HepG2 (cell line): ENCODE data around the gene TRAF4. TPM values are rescaled to one million over a fixed set of nuclear protein-coding genes. Genes with fewer than 3 reads are reported as not detected.

Experiments
- ATF7-NPFF ChIP-seq: sonication (generic); formaldehyde crosslinking; IDR thresholded peaks from 2 replicates; pipeline ENCODE4 v1.8.1; 2023; ENCODE audit warnings: mild to moderate bottlenecking, low read depth, missing genetic modification reagents, moderate library complexity
- BORCS8-MEF2B ChIP-seq: sonication (generic); formaldehyde crosslinking; IDR thresholded peaks from 2 replicates; pipeline ENCODE4 v1.8.0; 2022; ENCODE audit warnings: mild to moderate bottlenecking, missing genetic modification reagents
- DPF2 ChIP-seq: sonication (generic); formaldehyde crosslinking; IDR thresholded peaks from 2 replicates; pipeline ENCODE4 v1.4.0; 2020; ENCODE audit warnings: mild to moderate bottlenecking, low read depth, missing genetic modification reagents, borderline replicate concordance
- FOXK2 ChIP-seq: fragments of 450-650 bp; IDR thresholded peaks from 2 replicates; pipeline ENCODE4 v1.6.1; 2016
- MAFK ChIP-seq, 2 experiments: IDR thresholded peaks in 1 of 2; conservative IDR thresholded peaks in 1 of 2; 2 replicates each; pipeline ENCODE4 v1.6.1; 2011; ENCODE audit warnings: improper control_type of control experiment in 2 of 2, low read length in 2 of 2
- NCOA5 ChIP-seq: sonication (generic); formaldehyde crosslinking; IDR thresholded peaks from 2 replicates; pipeline ENCODE4 v1.4.0; 2020; ENCODE audit warnings: missing genetic modification reagents
- PPARG ChIP-seq: conservative IDR thresholded peaks from 2 replicates; pipeline ENCODE4 v1.6.1; 2016; ENCODE audit warnings: missing biosample characterization, missing genetic modification reagents
- THYN1 ChIP-seq: sonication (generic); formaldehyde crosslinking; IDR thresholded peaks from 2 replicates; pipeline ENCODE4 v1.8.1; 2023; ENCODE audit warnings: low read depth, mild to moderate bottlenecking, moderate library complexity, missing genetic modification reagents, borderline replicate concordance
- U2AF1 ChIP-seq: fragments of 200-400 bp; formaldehyde crosslinking; optimal IDR thresholded peaks from 2 replicates; pipeline ENCODE3; 2017; ENCODE audit warnings: mild to moderate bottlenecking, low read depth, low read length
- ZFP62 ChIP-seq: sonication (generic); formaldehyde crosslinking; IDR thresholded peaks from 2 replicates; pipeline ENCODE4 v1.4.0; 2020; ENCODE audit warnings: missing genetic modification reagents
- ZFY ChIP-seq: sonication (generic); formaldehyde crosslinking; IDR thresholded peaks from 2 replicates; pipeline ENCODE4 v1.4.0; 2020; ENCODE audit warnings: missing genetic modification reagents
- ZNF160 ChIP-seq: sonication (generic); formaldehyde crosslinking; IDR thresholded peaks from 2 replicates; pipeline ENCODE4 v1.8.0; 2022; ENCODE audit warnings: mild to moderate bottlenecking, inconsistent platforms, missing genetic modification reagents
- ZNF230 ChIP-seq: sonication (generic); formaldehyde crosslinking; IDR thresholded peaks from 2 replicates; pipeline ENCODE4 v1.4.0; 2020; ENCODE audit warnings: mild to moderate bottlenecking, missing genetic modification reagents
- ZNF232 ChIP-seq: sonication (generic); formaldehyde crosslinking; IDR thresholded peaks from 2 replicates; pipeline ENCODE4 v1.4.0; 2020; ENCODE audit warnings: missing genetic modification reagents, borderline replicate concordance
- ZNF282 ChIP-seq: fragments of 450-650 bp; IDR thresholded peaks from 2 replicates; pipeline ENCODE4 v1.6.1; 2018; ENCODE audit not compliant: partially characterized antibody
- ZNF33A ChIP-seq: sonication (generic); formaldehyde crosslinking; IDR thresholded peaks from 2 replicates; pipeline ENCODE4 v1.5.1; 2020; ENCODE audit warnings: missing genetic modification reagents, mild to moderate bottlenecking, moderate library complexity, borderline replicate concordance
- ZNF468 ChIP-seq: sonication (generic); formaldehyde crosslinking; IDR thresholded peaks from 2 replicates; pipeline ENCODE4 v1.8.0; 2022; ENCODE audit warnings: mild to moderate bottlenecking, moderate library complexity, missing genetic modification reagents
- ZNF724P ChIP-seq: sonication (generic); formaldehyde crosslinking; IDR thresholded peaks from 2 replicates; pipeline ENCODE4 v1.8.0; 2022; ENCODE audit warnings: missing genetic modification reagents, borderline replicate concordance
- ZNF747 ChIP-seq: sonication (generic); formaldehyde crosslinking; IDR thresholded peaks from 2 replicates; pipeline ENCODE4 v1.8.1; 2023; ENCODE audit warnings: missing genetic modification reagents, mild to moderate bottlenecking, borderline replicate concordance
- ZNF788 ChIP-seq: sonication (generic); formaldehyde crosslinking; IDR thresholded peaks from 2 replicates; pipeline ENCODE4 v1.5.0; 2020; ENCODE audit warnings: mild to moderate bottlenecking, missing genetic modification reagents, borderline replicate concordance
- polyA plus RNA-seq, 8 experiments: library from polyadenylated mRNA; depleted of rRNA in 3 of 8; stranded (reverse) in 7 of 8; unstranded in 1 of 8; fragments of >200 nt; fragmentation: Illumina TruSeq in 4 of 8; extraction: Trizol in 4 of 8; gene quantifications; 2 replicates each; pipeline versions ENCODE4 v1.2.1 to v1.2.3, GENCODE V29; 2011 to 2016; ENCODE audit warnings: low read depth in 4 of 8, missing spikeins in 1 of 8, mixed read lengths in 1 of 8; ENCODE audit not compliant: insufficient read depth in 1 of 8
- total RNA-seq, 5 experiments: library from RNA; depleted of rRNA; stranded (reverse); fragments of >200 nt; fragmentation: Illumina TruSeq; extraction: Trizol; gene quantifications; 2 replicates each; pipeline ENCODE4 v1.2.3, GENCODE V29; 2016; ENCODE audit warnings: low read depth in 1 of 5
- TF ChIP-seq, protein P1 (sequence below): sonication (generic); formaldehyde crosslinking; IDR thresholded peaks from 2 replicates; pipeline ENCODE4 v1.4.0; 2020; ENCODE audit warnings: missing genetic modification reagents, borderline replicate concordance
- TF ChIP-seq, protein P2 (sequence below): sonication (generic); formaldehyde crosslinking; IDR thresholded peaks from 2 replicates; pipeline ENCODE4 v1.5.1; 2020; ENCODE audit warnings: missing genetic modification reagents, mild to moderate bottlenecking, borderline replicate concordance
- TF ChIP-seq, protein P3 (sequence below): sonication (generic); formaldehyde crosslinking; conservative IDR thresholded peaks from 2 replicates; pipeline ENCODE4 v1.5.0; 2020; ENCODE audit warnings: missing genetic modification reagents

TRAF4 gene
- total and polyA plus RNA-seq, 2 of the 13 experiments (the other 11 are each of a cell fraction or from before 2014, with no cell fraction given): 86.0 to 89.9 TPM

DNA sequence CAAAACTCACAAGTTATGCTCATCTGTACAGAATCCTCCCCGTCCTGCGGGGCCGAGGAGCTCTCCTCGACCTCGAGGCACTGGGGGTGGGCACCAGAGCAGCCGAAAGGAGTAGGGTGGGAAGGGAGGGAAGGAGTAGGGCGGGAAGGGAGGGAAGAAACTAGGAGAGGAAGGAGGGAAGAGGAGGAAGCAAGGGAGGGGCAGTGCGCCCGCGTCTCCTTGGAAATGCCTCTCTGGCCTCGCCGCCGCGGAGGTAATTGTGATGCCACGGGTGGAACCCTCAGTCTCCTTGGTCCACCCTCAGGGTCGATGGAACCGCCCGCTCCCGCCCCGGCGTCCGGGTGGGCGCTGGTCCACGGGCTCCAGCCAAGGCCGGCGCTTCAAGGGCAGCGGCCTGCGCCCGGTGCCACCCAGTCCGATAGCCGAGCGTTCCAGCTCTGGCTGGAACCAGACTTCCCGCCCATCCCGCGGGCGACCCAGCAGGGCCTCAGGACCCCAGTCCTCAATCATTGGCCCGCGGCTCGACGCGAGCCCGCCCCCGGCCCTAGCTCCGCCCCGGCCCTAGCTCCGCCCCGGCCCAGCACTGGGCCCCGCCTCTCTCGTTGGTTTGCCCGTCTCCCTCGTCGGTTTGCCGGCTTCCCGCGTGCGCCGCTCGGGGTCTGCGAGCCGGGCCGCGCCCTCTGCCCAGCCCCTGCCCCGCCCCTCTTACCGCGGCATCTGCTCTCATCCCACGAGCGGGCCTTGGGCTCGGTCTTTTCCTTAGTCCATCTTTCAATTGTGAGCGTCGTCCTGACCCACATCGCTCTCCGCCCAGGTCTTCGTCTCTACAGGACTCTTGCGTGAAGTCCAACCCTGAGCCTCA, 32.7 kb upstream of the TRAF4 start (continued):
- TF ChIP-seq, protein P1, sequence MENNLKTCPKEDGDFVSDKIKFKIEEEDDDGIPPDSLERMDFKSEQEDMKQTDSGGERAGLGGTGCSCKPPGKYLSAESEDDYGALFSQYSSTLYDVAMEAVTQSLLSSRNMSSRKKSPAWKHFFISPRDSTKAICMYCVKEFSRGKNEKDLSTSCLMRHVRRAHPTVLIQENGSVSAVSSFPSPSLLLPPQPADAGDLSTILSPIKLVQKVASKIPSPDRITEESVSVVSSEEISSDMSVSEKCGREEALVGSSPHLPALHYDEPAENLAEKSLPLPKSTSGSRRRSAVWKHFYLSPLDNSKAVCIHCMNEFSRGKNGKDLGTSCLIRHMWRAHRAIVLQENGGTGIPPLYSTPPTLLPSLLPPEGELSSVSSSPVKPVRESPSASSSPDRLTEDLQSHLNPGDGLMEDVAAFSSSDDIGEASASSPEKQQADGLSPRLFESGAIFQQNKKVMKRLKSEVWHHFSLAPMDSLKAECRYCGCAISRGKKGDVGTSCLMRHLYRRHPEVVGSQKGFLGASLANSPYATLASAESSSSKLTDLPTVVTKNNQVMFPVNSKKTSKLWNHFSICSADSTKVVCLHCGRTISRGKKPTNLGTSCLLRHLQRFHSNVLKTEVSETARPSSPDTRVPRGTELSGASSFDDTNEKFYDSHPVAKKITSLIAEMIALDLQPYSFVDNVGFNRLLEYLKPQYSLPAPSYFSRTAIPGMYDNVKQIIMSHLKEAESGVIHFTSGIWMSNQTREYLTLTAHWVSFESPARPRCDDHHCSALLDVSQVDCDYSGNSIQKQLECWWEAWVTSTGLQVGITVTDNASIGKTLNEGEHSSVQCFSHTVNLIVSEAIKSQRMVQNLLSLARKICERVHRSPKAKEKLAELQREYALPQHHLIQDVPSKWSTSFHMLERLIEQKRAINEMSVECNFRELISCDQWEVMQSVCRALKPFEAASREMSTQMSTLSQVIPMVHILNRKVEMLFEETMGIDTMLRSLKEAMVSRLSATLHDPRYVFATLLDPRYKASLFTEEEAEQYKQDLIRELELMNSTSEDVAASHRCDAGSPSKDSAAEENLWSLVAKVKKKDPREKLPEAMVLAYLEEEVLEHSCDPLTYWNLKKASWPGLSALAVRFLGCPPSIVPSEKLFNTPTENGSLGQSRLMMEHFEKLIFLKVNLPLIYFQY (CRISPR knock-in tag): peak; percentile 34; the same call in 1 of the 2 replicates
- TF ChIP-seq ZFP62 (CRISPR knock-in tag) (no peak), DPF2 (CRISPR knock-in tag) (no peak), PPARG (CRISPR knock-in tag) (peak; percentile 65; the same call in 1 of the 2 replicates), FOXK2 (no peak), ZNF230 (CRISPR knock-in tag) (no peak; the same call in 1 of the 2 replicates), BORCS8-MEF2B (CRISPR knock-in tag) (peak; percentile 81), ZNF282 (no peak), THYN1 (CRISPR knock-in tag) (no peak), ZNF747 (0 out of 2 replicates have a peak, but pooled peaks have one; percentile 7), ZNF788 (peak; percentile 52; the same call in 1 of the 2 replicates), ZNF468 (no peak), ZFY (CRISPR knock-in tag) (peak; percentile 93), ZNF232 (CRISPR knock-in tag) (peak; percentile 57; the same call in 1 of the 2 replicates), U2AF1 (peak; percentile 37), MAFK (conservative IDR thresholded peaks at IDR 0.05 in 1 of 2, IDR thresholded peaks at IDR 0.05 in 1 of 2; ENCODE audit: low read length in 2 of 2) (no peak), NCOA5 (no peak), ZNF724P (CRISPR knock-in tag) (no peak; the same call in 1 of the 2 replicates), ATF7-NPFF (CRISPR knock-in tag) (peak; percentile 14; the same call in 1 of the 2 replicates), ZNF33A (CRISPR knock-in tag) (no peak), ZNF160 (no peak)
- TF ChIP-seq, protein P2, sequence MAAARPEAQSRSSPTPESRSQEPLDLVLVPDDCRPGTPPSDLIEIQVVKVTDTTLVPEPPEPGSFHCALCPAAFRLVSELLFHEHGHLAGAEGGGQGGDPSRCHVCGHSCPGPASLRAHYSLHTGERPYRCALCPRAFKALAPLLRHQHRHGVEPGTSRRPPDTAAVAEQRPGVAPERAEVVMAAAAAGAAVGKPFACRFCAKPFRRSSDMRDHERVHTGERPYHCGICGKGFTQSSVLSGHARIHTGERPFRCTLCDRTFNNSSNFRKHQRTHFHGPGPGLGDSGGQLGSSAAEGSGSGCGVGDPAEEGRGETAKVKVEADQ (CRISPR knock-in tag): no peak
- TF ChIP-seq, protein P3, sequence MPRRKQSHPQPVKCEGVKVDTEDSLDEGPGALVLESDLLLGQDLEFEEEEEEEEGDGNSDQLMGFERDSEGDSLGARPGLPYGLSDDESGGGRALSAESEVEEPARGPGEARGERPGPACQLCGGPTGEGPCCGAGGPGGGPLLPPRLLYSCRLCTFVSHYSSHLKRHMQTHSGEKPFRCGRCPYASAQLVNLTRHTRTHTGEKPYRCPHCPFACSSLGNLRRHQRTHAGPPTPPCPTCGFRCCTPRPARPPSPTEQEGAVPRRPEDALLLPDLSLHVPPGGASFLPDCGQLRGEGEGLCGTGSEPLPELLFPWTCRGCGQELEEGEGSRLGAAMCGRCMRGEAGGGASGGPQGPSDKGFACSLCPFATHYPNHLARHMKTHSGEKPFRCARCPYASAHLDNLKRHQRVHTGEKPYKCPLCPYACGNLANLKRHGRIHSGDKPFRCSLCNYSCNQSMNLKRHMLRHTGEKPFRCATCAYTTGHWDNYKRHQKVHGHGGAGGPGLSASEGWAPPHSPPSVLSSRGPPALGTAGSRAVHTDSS (CRISPR knock-in tag): 0 out of 2 replicates have a peak, but pooled peaks have one; percentile 47
